Measurements from ENCODE around the gene TRAF4.
A peak's percentile ranks its signal among the peaks of the same experiment; 100 is the strongest.

DNA sequence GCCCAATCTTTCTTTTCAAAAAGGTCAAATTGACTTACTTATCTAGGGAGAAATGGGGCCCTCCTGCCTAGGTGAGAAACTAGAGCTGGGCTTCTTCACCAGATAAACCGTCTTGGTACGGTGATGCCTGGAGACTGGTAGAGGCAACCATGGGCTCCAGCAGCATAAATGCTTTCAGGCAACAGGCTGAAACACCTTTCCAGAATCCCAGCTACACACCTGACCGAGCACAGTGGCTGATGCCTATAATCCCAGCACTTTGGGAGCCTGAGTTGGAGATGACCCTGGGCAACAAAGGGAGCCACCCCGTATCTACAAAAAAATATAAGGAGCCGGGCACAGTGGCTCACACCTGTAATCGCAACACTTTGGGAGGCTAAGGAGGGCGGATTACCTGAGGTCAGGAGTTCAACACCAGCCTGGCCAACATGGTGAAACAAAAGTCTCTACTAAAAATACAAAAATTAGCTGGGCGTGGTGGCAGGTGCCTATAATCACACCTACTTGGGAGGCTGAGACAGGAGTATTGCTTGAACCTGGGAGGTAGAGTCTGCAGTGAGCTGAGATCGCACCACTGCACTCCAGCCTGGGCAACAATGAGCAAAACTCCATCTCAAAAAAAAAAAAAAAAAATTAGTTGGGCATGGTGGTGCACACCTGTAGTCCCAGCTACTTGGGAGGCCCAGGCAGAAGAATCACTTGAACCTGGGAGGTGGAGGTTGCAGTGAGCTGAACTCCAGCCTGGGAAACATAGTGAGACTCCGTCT is 8.0 kb downstream of the TRAF4 start:
- peak; percentile 36; the same call in 1 of the 2 replicates for TF ChIP-seq POLR2A (IDR thresholded peaks at IDR 0.05; ENCODE audit: low read depth, low read length)
- TF ChIP-seq TAF1 (IDR thresholded peaks at IDR 0.05; ENCODE audit: low read depth, low read length) = no peak
- TF ChIP-seq POLR2AphosphoS5 (IDR thresholded peaks at IDR 0.05; ENCODE audit: low read depth, low read length) = peak; percentile 42; the same call in 1 of the 2 replicates
- TF ChIP-seq POU2F2 (IDR thresholded peaks at IDR 0.05; ENCODE audit: low read depth, low read length) = no peak
- no peak for TF ChIP-seq SPI1 (IDR thresholded peaks at IDR 0.05; ENCODE audit: low read depth, low read length)
